A172 (cell line): ENCODE measurements around the gene BPIFB1. TPM values are rescaled to one million over a fixed set of nuclear protein-coding genes. Genes with fewer than 3 reads are reported as not detected.

ENCODE experiments used
- DNase-seq: peaks from one replicate; pipeline ENCODE4 v3.0.0-alpha.2; 2015; ENCODE audit warnings: low spot score
- total RNA-seq: library from RNA; depleted of rRNA; stranded (reverse); fragments of >200 nt; shearing (Covaris generic); gene quantifications from 2 replicates; pipeline ENCODE4 v1.2.3, GENCODE V29; 2014

BPIFB1 gene
- total RNA-seq, 1 experiment from 2014 or later = not detected

GRCh38 chr20:33322456-33322855 is 39.4 kb downstream of the BPIFB1 start:
- DNase-seq = no peak

GRCh38 chr20:33323236-33323635 is 40.2 kb downstream of the BPIFB1 start:
- no peak for DNase-seq

GRCh38 chr20:33325350-33325749 is 42.3 kb downstream of the BPIFB1 start:
- DNase-seq = no peak

GRCh38 chr20:33328157-33329137 is 45.4 kb downstream of the BPIFB1 start:
- DNase-seq = no peak

GRCh38 chr20:33332905-33333456 is 50.0 kb downstream of the BPIFB1 start:
- DNase-seq = no peak

- DNase-seq = no peak
Observed at GRCh38 chr20:33333616-33334015, 50.6 kb downstream of the BPIFB1 start.

- no peak for DNase-seq
Observed at GRCh38 chr20:33334111-33334510, 51.1 kb downstream of the BPIFB1 start.

GRCh38 chr20:33336375-33336774 is 53.4 kb downstream of the BPIFB1 start:
- DNase-seq = no peak

GRCh38 chr20:33337119-33337518 is 54.1 kb downstream of the BPIFB1 start:
- DNase-seq = no peak

GRCh38 chr20:33337531-33338165 is 54.6 kb downstream of the BPIFB1 start:
- DNase-seq = no peak

GRCh38 chr20:33338467-33339258 is 55.6 kb downstream of the BPIFB1 start:
- DNase-seq = no peak

- DNase-seq = no peak
Observed at GRCh38 chr20:33339515-33340058, 56.6 kb downstream of the BPIFB1 start.

GRCh38 chr20:33343521-33343920 is 60.5 kb downstream of the BPIFB1 start:
- DNase-seq = no peak

- DNase-seq = no peak
Observed at GRCh38 chr20:33345342-33345741, 62.3 kb downstream of the BPIFB1 start.

GRCh38 chr20:33348136-33348937 is 65.3 kb downstream of the BPIFB1 start:
- DNase-seq = no peak

GRCh38 chr20:33349493-33349892 is 66.5 kb downstream of the BPIFB1 start:
- DNase-seq = no peak

- no peak for DNase-seq
Observed at GRCh38 chr20:33351696-33352095, 68.7 kb downstream of the BPIFB1 start.

- DNase-seq = no peak
Observed at GRCh38 chr20:33352258-33353012, 69.4 kb downstream of the BPIFB1 start.

GRCh38 chr20:33353013-33353402 is 70.0 kb downstream of the BPIFB1 start:
- DNase-seq = no peak
